Measurements from ENCODE around the gene LARP4.

LARP4 gene

GRCh38 chr12:50527359-50527726, 126.7 kb downstream of the LARP4 start:
- no peak for DNase-seq (ENCODE audit: low spot score)

GRCh38 chr12:50528800-50529199, 128.1 kb downstream of the LARP4 start:
- DNase-seq (ENCODE audit: low spot score) = no peak

GRCh38 chr12:50529345-50529744, 128.7 kb downstream of the LARP4 start:
- no peak for DNase-seq (ENCODE audit: low spot score)

All from activated CD4-positive, alpha-beta T cell treated with anti-CD3 and anti-CD28 coated beads, Interleukin-2, Interleukin-4, amounts not matched to agents 100 ng/mL and 50 ng/mL, durations not matched to agents 16 hours and 8 hours (primary cell).